Cardiac muscle cell (in vitro differentiated cells and primary cell): Measurements from ENCODE around the gene CTNNAL1. TPM values are rescaled to one million over a fixed set of nuclear protein-coding genes. Genes with fewer than 3 reads are reported as not detected.

ENCODE experiments used
- DNase-seq, 2 donors: peaks; one replicate each; pipeline versions ENCODE4 v3.0.0 to v3.0.0-alpha.2; 2010 to 2017; ENCODE audit warnings: low read depth in 1 of 2, low spot score in 1 of 2
- H3K27ac ChIP-seq: fragments of 200-600 bp; sonication (generic); 2 replicates; pipeline ENCODE4 v1.5.1; 2016
- H3K27me3 ChIP-seq: fragments of 200-600 bp; sonication (generic); 2 replicates; pipeline ENCODE4 v1.6.0; 2016; ENCODE audit warnings: control low read depth
- H3K36me3 ChIP-seq: fragments of 200-600 bp; sonication (generic); 2 replicates; pipeline ENCODE4 v1.5.1; 2016; ENCODE audit warnings: control low read depth
- H3K4me1 ChIP-seq: fragments of 200-600 bp; sonication (generic); 2 replicates; pipeline ENCODE4 v1.8.1; 2017; ENCODE audit warnings: low read depth, mild to moderate bottlenecking, mixed run types
- H3K4me3 ChIP-seq: fragments of 200-600 bp; sonication (generic); 2 replicates; pipeline ENCODE4 v1.5.1; 2016; ENCODE audit warnings: mild to moderate bottlenecking
- H3K9me3 ChIP-seq: fragments of 200-600 bp; sonication (generic); 2 replicates; pipeline ENCODE4 v1.5.1; 2017; ENCODE audit warnings: low read depth, mild to moderate bottlenecking, control low read depth
- polyA plus RNA-seq: library from polyadenylated mRNA; unstranded; fragments of >200 nt; fragmentation: Nextera tagmentation; extraction: Ambion mirVana; gene quantifications from 2 replicates; pipeline ENCODE4 v1.2.1, GENCODE V29; 2016
- total RNA-seq: library from RNA; depleted of rRNA; stranded (reverse); fragments of >200 nt; gene quantifications from 2 replicates; pipeline ENCODE4 v1.2.3, GENCODE V29; 2016
- TF ChIP-seq, protein P1 (sequence below): IDR thresholded peaks from 2 replicates; pipeline ENCODE4 v1.5.1; 2012; ENCODE audit warnings: low read depth, mild to moderate bottlenecking, low read length

Gene CTNNAL1
- total and polyA plus RNA-seq, 2 experiments from 2014 or later: 64.7 to 102 TPM

DNA sequence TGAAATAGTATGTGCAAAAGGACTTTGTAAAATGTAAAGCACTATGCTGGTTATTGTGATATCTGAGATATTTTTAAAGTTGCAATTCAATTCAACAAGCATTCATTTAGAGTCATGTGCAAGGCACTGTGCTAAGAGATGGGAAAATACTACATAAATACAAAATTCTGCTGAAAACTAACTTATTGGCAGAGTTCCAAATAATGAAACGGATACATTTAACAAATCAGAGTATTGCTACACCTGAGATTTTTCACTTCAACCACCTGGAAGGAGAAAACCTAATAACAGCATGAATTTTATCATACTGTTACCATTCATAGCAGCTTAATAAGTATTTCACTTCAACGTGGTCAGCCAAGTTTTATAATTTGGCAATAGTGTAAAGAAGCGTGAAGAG is 6.1 kb upstream of the CTNNAL1 start:
- Histone ChIP-seq H3K27me3 (no peaks in the 10 kb centered on the region), H3K36me3 (peaks cover 14% of the 10 kb centered on the region), H3K9me3 (no peaks in the 10 kb centered on the region), H3K4me1 (peaks cover 38% of the 10 kb centered on the region), H3K27ac (no peak overlapping the region), H3K4me3 (no peak overlapping the region)
- DNase-seq: no peak
- TF ChIP-seq, protein P1, sequence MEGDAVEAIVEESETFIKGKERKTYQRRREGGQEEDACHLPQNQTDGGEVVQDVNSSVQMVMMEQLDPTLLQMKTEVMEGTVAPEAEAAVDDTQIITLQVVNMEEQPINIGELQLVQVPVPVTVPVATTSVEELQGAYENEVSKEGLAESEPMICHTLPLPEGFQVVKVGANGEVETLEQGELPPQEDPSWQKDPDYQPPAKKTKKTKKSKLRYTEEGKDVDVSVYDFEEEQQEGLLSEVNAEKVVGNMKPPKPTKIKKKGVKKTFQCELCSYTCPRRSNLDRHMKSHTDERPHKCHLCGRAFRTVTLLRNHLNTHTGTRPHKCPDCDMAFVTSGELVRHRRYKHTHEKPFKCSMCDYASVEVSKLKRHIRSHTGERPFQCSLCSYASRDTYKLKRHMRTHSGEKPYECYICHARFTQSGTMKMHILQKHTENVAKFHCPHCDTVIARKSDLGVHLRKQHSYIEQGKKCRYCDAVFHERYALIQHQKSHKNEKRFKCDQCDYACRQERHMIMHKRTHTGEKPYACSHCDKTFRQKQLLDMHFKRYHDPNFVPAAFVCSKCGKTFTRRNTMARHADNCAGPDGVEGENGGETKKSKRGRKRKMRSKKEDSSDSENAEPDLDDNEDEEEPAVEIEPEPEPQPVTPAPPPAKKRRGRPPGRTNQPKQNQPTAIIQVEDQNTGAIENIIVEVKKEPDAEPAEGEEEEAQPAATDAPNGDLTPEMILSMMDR: no peak

DNA sequence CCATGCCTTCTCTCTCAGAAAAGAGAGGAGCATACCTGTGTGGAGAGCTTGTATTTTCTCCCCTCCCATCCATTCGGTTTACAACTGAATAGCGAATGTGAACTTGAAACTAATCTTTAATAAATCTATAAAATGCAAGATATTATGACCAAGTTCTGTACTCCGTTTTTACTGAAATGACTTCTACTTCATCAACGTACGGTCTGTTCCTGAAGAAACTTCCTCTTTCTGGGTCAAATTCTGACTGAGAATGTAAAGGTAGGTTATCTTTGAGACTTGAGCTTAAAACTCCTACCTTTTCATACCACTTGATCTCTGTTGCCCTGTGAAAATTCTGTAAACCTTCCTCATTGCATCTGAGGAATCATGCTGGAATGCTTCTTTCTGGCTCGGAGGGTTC is 4.2 kb upstream of the CTNNAL1 start:
- Histone ChIP-seq H3K36me3 (peaks cover 14% of the 10 kb centered on the region), H3K27me3 (no peaks in the 10 kb centered on the region)
- TF ChIP-seq, protein P1: no peak

DNA sequence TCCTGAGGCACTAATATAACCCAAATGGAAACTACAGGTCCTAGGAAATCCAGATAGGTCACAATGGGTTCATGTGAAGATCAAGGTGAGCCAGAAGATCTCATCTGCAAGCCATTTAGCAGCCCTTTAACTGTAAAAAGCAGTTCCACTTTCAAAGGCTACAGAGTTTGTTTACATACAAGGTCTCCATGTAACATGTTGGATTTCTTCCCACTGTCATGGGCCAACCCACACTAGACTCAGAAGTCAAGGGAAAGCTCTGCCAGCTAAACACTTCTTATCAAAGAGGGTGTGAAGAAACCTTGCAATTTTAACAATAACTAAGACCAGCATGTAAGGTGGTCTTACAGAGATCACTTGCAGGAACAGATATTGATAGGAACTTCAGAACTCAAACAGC is 3.8 kb upstream of the CTNNAL1 start:
- TF ChIP-seq, protein P1: no peak
- H3K36me3 ChIP-seq: peaks cover 14% of the 10 kb centered on the region
- H3K9me3 ChIP-seq: no peaks in the 10 kb centered on the region
- no peak overlapping the region for H3K4me3 ChIP-seq
- no peaks in the 10 kb centered on the region for H3K27me3 ChIP-seq
- no peak overlapping the region for H3K27ac ChIP-seq
- DNase-seq: peak in 1 of 2 donors; percentile 30
- H3K4me1 ChIP-seq: peaks cover 35% of the 10 kb centered on the region

More for the DNA sequence above, 4.2 kb upstream of the CTNNAL1 start:
- DNase-seq: no peak
- H3K4me1 ChIP-seq: peaks cover 36% of the 10 kb centered on the region
- H3K27ac ChIP-seq: no peak overlapping the region
- H3K4me3 ChIP-seq: no peak overlapping the region
- H3K9me3 ChIP-seq: no peaks in the 10 kb centered on the region

DNA sequence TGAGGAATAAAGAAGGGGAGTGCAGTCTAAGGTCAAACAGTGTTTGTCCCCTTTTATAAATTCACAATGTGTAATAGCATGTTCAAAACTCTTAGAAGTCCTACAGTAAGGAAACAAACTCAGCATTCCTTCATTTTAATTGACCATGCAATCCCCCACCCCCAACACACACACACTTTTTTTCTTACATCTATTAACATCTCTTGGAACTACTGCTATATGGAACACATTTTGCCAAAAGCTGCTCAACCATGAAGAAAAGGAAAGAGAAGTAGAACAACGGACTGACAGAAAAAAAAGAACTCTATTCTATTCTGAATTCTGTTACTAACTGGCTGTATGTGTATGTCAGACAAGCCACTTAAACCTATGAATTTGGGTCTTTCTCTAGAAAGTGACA is 2.8 kb upstream of the CTNNAL1 start:
- Histone ChIP-seq H3K27me3 (no peaks in the 10 kb centered on the region), H3K4me1 (peaks cover 41% of the 10 kb centered on the region), H3K36me3 (peaks cover 14% of the 10 kb centered on the region), H3K27ac (no peak overlapping the region), H3K4me3 (no peak overlapping the region), H3K9me3 (no peaks in the 10 kb centered on the region)
- TF ChIP-seq, protein P1: no peak
- no peak for DNase-seq

DNA sequence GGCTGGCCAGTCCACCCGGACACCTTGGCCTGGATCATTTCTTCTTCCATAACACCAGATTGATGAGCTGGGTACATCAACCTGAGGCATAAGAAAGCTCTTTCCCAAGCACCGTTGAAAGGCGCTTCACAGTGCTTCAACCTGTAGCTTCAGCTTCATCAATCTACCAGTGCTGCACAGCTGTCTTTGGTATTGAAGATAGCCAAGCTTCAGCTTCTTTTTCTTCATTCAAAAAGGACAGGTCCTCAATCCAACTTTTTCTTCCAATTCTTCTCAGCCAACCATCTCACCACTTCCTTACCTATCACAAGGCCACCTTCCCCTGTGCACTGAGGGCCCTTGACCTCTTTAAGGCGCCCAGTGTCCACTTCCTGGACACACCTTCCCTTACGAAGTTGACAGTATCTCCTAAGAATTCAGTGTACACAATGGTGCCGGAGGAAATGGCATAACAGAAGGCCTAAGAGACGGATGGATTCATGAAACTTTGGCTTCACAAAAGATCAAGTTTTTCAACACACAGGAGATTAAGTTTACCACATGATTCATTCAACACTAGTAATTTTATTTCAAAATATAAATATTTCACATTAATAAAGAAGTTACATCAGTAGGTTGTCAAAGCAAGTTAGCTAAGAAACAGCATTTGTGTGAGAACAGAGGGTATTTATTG is 1.4 kb upstream of the CTNNAL1 start:
- Histone ChIP-seq H3K4me3 (no peak overlapping the region), H3K9me3 (no peaks in the 10 kb centered on the region), H3K4me1 (peaks cover 50% of the 10 kb centered on the region), H3K27ac (peak overlapping the region; percentile 77), H3K36me3 (peaks cover 8% of the 10 kb centered on the region), H3K27me3 (no peaks in the 10 kb centered on the region)
- TF ChIP-seq, protein P1: no peak
- DNase-seq: no peak
